Keratinocyte (primary cell): Measurements from ENCODE around the gene IPO11. TPM values are rescaled to one million over a fixed set of nuclear protein-coding genes. Genes with fewer than 3 reads are reported as not detected.

Experiments
- DNase-seq: peaks from one replicate; pipeline ENCODE4 v3.0.0-alpha.2; 2011; ENCODE audit warnings: low read depth, missing footprints, low spot score
- FAIRE-seq: peaks from 2 replicates; lab custom pipeline; 2011; peaks lifted over from hg19 to GRCh38; lab: Jason Lieb, UNC
- H2AFZ ChIP-seq: 2 replicates; pipeline ENCODE4 v1.6.0; 2012; ENCODE audit warnings: low read length, control low read depth, inconsistent platforms; ENCODE audit not compliant: control insufficient read depth
- H3K27ac ChIP-seq: 2 replicates; pipeline ENCODE4 v1.5.1; 2011; ENCODE audit warnings: low read length; ENCODE audit not compliant: control insufficient read depth, insufficient read depth
- H3K27me3 ChIP-seq: 3 replicates; pipeline ENCODE4 v1.6.0; 2011; ENCODE audit warnings: low read length; ENCODE audit not compliant: control insufficient read depth, insufficient read depth; ENCODE audit errors: extremely low read depth
- H3K36me3 ChIP-seq, 2 experiments: 2 replicates in 1 of 2; 3 replicates in 1 of 2; pipeline ENCODE4 v1.5.1; 2011; ENCODE audit warnings: low read length in 2 of 2, mild to moderate bottlenecking in 1 of 2; ENCODE audit not compliant: control insufficient read depth in 2 of 2, insufficient read depth in 2 of 2; ENCODE audit errors: extremely low read depth in 1 of 2
- H3K4me1 ChIP-seq: 3 replicates; pipeline ENCODE4 v1.5.1; 2011; ENCODE audit warnings: low read length; ENCODE audit not compliant: control insufficient read depth, insufficient read depth; ENCODE audit errors: extremely low read depth
- H3K4me2 ChIP-seq: 3 replicates; pipeline ENCODE4 v1.6.0; 2011; ENCODE audit warnings: low read depth, low read length; ENCODE audit not compliant: control insufficient read depth, insufficient read depth; ENCODE audit errors: extremely low read depth
- H3K4me3 ChIP-seq, 3 experiments: fragments of 200-600 bp in 1 of 3; sonication (generic) in 1 of 3; 2 replicates in 2 of 3; 3 replicates in 1 of 3; pipeline ENCODE4 v1.5.1; 2011 to 2016; ENCODE audit warnings: low read length in 3 of 3, mild to moderate bottlenecking in 3 of 3, control low read depth in 2 of 3, inconsistent platforms in 1 of 3, low read depth in 1 of 3, mixed read lengths in 1 of 3, mixed run types in 1 of 3, moderate library complexity in 1 of 3; ENCODE audit not compliant: control insufficient read depth in 2 of 3, insufficient read depth in 2 of 3; ENCODE audit errors: extremely low read depth in 1 of 3
- H3K79me2 ChIP-seq: 2 replicates; pipeline ENCODE4 v1.6.0; 2012; ENCODE audit warnings: low read length; ENCODE audit not compliant: control insufficient read depth, insufficient read depth
- H3K9ac ChIP-seq: 3 replicates; pipeline ENCODE4 v1.6.0; 2011; ENCODE audit warnings: low read length; ENCODE audit not compliant: control insufficient read depth, insufficient read depth; ENCODE audit errors: extremely low read depth
- H3K9me1 ChIP-seq: 3 replicates; pipeline ENCODE4 v1.6.0; 2011; ENCODE audit warnings: low read length; ENCODE audit not compliant: control insufficient read depth, insufficient read depth; ENCODE audit errors: extremely low read depth
- H3K9me3 ChIP-seq: 2 replicates; pipeline ENCODE4 v1.5.1; 2012; ENCODE audit warnings: low read depth, low read length; ENCODE audit not compliant: control insufficient read depth
- H4K20me1 ChIP-seq: 3 replicates; pipeline ENCODE4 v1.6.0; 2011; ENCODE audit warnings: low read length; ENCODE audit not compliant: control insufficient read depth, insufficient read depth; ENCODE audit errors: extremely low read depth
- CTCF ChIP-seq, 3 experiments: IDR thresholded peaks in 1 of 3; conservative IDR thresholded peaks in 1 of 3; optimal IDR thresholded peaks in 1 of 3; 2 replicates in 2 of 3; 3 replicates in 1 of 3; pipeline versions ENCODE3 to v1.5.1; 2011; ENCODE audit warnings: low read length in 3 of 3, mild to moderate bottlenecking in 3 of 3, moderate library complexity in 2 of 3, control low read depth in 1 of 3, inconsistent platforms in 1 of 3; ENCODE audit not compliant: insufficient read depth in 2 of 3; ENCODE audit errors: extremely low read depth in 1 of 3
- EZH2 ChIP-seq: IDR thresholded peaks from one replicate; pipeline ENCODE4 v1.6.1; 2012; ENCODE audit warnings: inconsistent platforms, mild to moderate bottlenecking, low read length, moderate library complexity
- dilution Hi-C: fragments of 300-500 bp; cut with MboI; formaldehyde crosslinking; loops from one replicate; pipeline ENCODE4 v1.7.0; 2020; ENCODE audit warnings: low sequenced_read_pairs; ENCODE audit not compliant: extremely low pct_ligation_motif_present
- polyA plus RNA-seq, 5 experiments: library from polyadenylated mRNA; depleted of rRNA in 3 of 5; stranded (reverse) in 3 of 5; stranded (forward) in 1 of 5; unstranded in 1 of 5; fragments of >200 nt; gene quantifications; 1 replicate in 1 of 5; 2 replicates in 3 of 5; 3 replicates in 1 of 5; pipeline versions ENCODE4 v1.2.1 to v1.2.3, GENCODE V29; 2011 to 2012; ENCODE audit warnings: missing spikeins in 2 of 5, low read depth in 1 of 5, low replicate concordance in 1 of 5

The IPO11 gene
- polyA plus RNA-seq, 1 donor (not counting 4 experiments of a cell fraction or from before 2014, with no cell fraction given) = 34.7 TPM

DNA sequence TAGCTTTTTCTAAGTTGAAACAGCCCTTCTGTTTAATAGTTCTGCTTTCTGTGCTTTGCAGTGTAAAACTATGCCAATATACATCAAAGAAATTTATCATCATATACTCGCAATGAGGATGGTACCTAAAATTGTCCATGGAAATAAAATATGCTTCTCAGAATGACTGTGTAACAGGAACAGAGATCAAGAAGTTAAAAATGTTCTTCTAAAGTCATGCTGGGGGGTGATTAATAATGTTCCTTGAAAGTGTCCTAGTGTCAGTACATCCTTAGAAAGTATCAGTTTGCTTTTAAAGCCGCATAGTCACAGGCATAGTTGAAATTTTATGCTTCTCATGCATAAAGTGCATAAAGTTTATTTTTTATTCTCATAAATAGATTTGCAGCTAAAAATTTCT, 162.0 kb downstream of the IPO11 start:
- no peaks in the 10 kb centered on the region for H3K9me1 ChIP-seq
- H3K27me3 ChIP-seq = no peaks in the 10 kb centered on the region
- H3K4me3 ChIP-seq = no peak overlapping the region
- H3K79me2 ChIP-seq = no peaks in the 10 kb centered on the region
- H3K9ac ChIP-seq = no peak overlapping the region
- no peak for TF ChIP-seq CTCF (optimal IDR thresholded peaks at IDR 0.05 in 1 of 3, IDR thresholded peaks at IDR 0.05 in 1 of 3, conservative IDR thresholded peaks at IDR 0.05 in 1 of 3; ENCODE audit: extremely low read depth in 1 of 3, insufficient read depth in 2 of 3, low read length in 3 of 3)
- TF ChIP-seq EZH2 = no peak
- dilution Hi-C loops = no loop called here
- no peaks in the 10 kb centered on the region for H3K4me1 ChIP-seq
- FAIRE-seq (no peak), DNase-seq (no peak)
- H3K9me3 ChIP-seq = no peaks in the 10 kb centered on the region
- no peak overlapping the region for H2AFZ ChIP-seq
- H3K4me2 ChIP-seq = no peak overlapping the region
- H3K36me3 ChIP-seq = no peaks in the 10 kb centered on the region
- H4K20me1 ChIP-seq = no peaks in the 10 kb centered on the region
- no peak overlapping the region for H3K27ac ChIP-seq

DNA sequence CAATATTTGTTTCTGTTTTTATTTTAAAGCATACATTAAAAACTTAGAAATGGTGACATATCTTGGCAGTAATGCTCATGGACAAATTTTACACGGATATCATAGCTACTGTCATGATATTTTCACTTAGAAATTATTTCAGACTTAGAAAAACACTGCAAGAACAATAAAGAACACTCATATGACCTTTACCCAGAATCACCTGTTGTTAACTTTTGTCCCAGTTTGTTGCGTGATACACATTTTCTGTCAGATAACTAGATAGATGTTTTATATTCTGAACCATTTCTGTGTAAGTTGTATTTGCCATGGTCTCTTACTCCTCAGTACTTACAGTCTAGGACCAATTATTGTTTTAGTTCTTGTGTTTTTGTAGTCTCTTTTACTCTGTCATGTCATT, 162.5 kb downstream of the IPO11 start:
- H3K27me3 ChIP-seq = no peaks in the 10 kb centered on the region
- no peak overlapping the region for H3K27ac ChIP-seq
- no peaks in the 10 kb centered on the region for H3K4me1 ChIP-seq
- H3K9ac ChIP-seq = no peak overlapping the region
- H3K4me3 ChIP-seq = no peak overlapping the region
- H3K36me3 ChIP-seq = no peaks in the 10 kb centered on the region
- dilution Hi-C loops = no loop called here
- no peaks in the 10 kb centered on the region for H4K20me1 ChIP-seq
- FAIRE-seq (no peak), DNase-seq (no peak)
- no peak for TF ChIP-seq CTCF (optimal IDR thresholded peaks at IDR 0.05 in 1 of 3, IDR thresholded peaks at IDR 0.05 in 1 of 3, conservative IDR thresholded peaks at IDR 0.05 in 1 of 3; ENCODE audit: extremely low read depth in 1 of 3, insufficient read depth in 2 of 3, low read length in 3 of 3)
- TF ChIP-seq EZH2 = no peak
- no peaks in the 10 kb centered on the region for H3K9me3 ChIP-seq
- no peak overlapping the region for H3K4me2 ChIP-seq
- H3K79me2 ChIP-seq = no peaks in the 10 kb centered on the region
- no peaks in the 10 kb centered on the region for H3K9me1 ChIP-seq
- no peak overlapping the region for H2AFZ ChIP-seq
